Astrocyte of the spinal cord (primary cell): ENCODE measurements around the gene PRPSAP2.
"Not testable (repeated sequence)": the region's sequence is repeated elsewhere in the genome, so short reads cannot be mapped to it uniquely, and the experiment has no call there.

Source experiments
- DNase-seq: peaks from one replicate; pipeline ENCODE4 v3.0.0; 2011; ENCODE audit warnings: low read depth, low spot score
- H3K4me3 ChIP-seq: 2 replicates; pipeline ENCODE4 v1.5.1; 2011; ENCODE audit warnings: low read depth, mild to moderate bottlenecking, low read length, moderate library complexity
- CTCF ChIP-seq: IDR thresholded peaks from 2 replicates; pipeline ENCODE4 v1.5.1; 2012; ENCODE audit warnings: low read depth, mild to moderate bottlenecking, low read length, inconsistent platforms
- in situ Hi-C: cut with HindIII; loops from 2 replicates; pipeline ENCODE4 v1.10.0; 2017; ENCODE audit warnings: low sequenced_read_pairs

PRPSAP2 gene

DNA sequence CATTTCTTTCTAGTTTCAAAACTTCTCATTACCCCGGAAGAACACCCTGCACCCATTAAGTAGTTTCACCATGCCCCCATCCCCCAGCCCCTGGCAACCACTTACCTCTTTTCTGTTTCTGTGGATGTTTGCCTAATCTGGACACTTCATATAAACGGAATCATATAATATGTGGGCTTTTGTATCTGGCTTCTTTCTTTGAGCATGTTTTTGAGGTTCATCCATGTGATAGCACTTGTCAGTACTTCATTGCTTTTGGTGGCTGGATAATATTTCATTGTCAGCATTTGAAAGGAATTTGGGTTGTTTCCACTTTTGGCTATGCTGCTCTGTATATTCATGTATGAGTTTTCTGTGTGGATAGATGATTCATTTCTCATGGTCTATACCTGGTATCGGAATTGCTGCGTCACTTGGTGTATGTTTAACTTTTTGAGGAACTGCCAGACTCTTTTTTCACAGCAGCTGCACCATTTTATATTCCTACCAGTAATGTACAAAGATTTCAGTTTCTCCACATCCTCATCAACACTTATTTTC, 64.1 kb downstream of the PRPSAP2 start:
- H3K4me3 ChIP-seq, result no peak overlapping the region
- TF ChIP-seq CTCF, result no peak
- in situ Hi-C loops, result no loop called here
- DNase-seq, result peak; percentile 10

DNA sequence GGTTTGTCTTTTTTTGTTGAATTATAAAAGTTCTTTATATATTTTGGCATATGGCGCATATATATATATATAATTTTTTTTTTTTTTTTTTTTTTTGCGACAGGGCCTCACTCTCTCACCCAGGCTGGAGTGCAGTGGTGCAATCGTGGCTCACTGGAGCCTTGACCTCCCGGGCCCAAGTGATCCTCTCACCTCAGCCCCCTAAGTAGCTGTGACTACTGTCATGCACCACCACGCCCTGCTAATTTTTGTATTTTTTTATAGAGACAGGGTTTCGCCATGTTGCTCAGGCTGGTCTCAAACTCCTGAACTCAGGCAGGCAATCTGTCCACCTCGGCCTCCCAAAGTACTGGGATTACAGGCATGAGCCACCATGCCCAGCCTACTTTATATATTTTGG, 64.7 kb downstream of the PRPSAP2 start:
- H3K4me3 ChIP-seq, DNase-seq, in situ Hi-C loops: not testable (repeated sequence)

- DNase-seq, result no peak
- TF ChIP-seq CTCF, result no peak
- no peak overlapping the region for H3K4me3 ChIP-seq
- in situ Hi-C loops, result no loop called here
These were observed 67.3 kb downstream of the PRPSAP2 start for GRCh38 chr17:18925187-18925586.

DNA sequence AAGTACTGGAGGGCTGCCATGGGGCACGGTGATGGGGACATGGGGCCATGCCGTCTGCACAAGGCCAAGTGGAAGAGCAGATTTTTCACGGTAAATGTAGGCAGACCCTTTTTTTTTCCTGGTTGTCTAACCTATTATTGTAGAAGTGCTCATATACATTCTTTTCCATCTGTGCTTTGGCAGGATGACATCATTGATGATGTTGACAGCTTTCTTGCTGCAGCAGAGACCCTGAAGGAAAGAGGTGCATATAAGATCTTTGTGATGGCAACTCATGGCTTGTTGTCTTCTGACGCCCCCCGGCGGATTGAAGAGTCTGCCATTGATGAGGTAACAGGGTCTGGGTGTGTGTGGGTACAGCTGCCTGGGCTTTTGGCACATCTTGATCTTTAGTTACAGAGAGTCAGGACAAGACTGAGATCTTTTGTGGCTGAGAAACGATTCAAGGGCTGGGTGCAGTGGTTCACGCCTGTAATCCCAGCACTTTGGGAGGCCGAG, 70.7 kb downstream of the PRPSAP2 start:
- DNase-seq, result no peak
- H3K4me3 ChIP-seq, result no peak overlapping the region
- in situ Hi-C loops, result no loop called here
- TF ChIP-seq CTCF, result no peak

DNA sequence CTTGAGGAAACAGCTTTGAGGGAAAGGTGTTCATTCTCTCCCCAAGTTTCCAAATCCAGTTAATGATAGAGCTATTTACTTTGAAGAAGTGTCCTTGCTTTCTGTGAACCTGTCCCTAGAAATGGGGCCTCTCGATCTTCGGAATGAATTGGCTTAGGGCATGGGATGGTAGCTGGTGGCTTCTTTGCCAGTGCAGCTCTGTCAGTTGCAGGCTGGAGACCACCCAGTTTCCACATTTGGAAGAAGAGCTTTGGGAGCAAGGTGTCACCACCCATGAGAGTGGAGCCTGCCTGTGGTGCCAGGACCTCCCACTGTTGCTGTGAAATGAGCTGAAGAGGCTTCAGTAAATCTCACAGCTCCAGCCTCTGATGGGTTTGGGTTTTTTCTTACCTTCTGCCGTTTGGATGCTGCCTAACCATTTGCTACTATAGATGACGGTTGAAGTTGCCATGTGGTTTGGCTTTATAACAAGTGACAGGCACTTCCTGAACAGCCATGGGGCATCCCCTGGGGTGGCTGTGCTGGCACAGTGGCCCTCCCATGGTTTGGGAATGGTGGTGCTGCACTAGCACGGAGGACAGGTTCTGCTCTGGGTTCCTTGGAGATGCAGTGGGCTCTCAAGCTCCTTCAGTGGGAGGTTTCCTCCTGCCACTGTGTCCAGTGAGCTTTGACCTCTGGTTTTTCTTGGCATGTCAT, 74.6 kb downstream of the PRPSAP2 start:
- no peak for DNase-seq
- no peak overlapping the region for H3K4me3 ChIP-seq
- no peak for TF ChIP-seq CTCF
- in situ Hi-C loops, result no loop called here

GRCh38 chr17:18933102-18934058, 75.4 kb downstream of the PRPSAP2 start:
- no peak for TF ChIP-seq CTCF
- in situ Hi-C loops, result no loop called here
- DNase-seq, result no peak
- H3K4me3 ChIP-seq, result no peak overlapping the region
